DMS 273 (cell line): ENCODE data around the gene VAMP8.
A peak's percentile ranks its signal among the peaks of the same experiment; 100 is the strongest.
"Not testable (repeated sequence)": the region's sequence is repeated elsewhere in the genome, so short reads cannot be mapped to it uniquely, and the experiment has no call there.

Experiments used
- DNase-seq: peaks from one replicate; lab custom pipeline; 2025; ENCODE audit not compliant: unreplicated experiment; lab: John Stamatoyannopoulos, UW

VAMP8 gene

GRCh38 chr2:85597241-85597640 lies 19.9 kb downstream of the VAMP8 start:
- DNase-seq = no peak

GRCh38 chr2:85598594-85599340 lies 21.4 kb downstream of the VAMP8 start:
- DNase-seq = no peak

GRCh38 chr2:85599468-85600234 lies 22.3 kb downstream of the VAMP8 start:
- no peak for DNase-seq

- no peak for DNase-seq
These were observed 22.8 kb downstream of the VAMP8 start for GRCh38 chr2:85600235-85600575.

GRCh38 chr2:85600951-85601770 lies 23.8 kb downstream of the VAMP8 start:
- no peak for DNase-seq

- peak; percentile 62 for DNase-seq
These were observed 24.5 kb downstream of the VAMP8 start for GRCh38 chr2:85601771-85602475.

- peak; percentile 96 for DNase-seq
These were observed 25.3 kb downstream of the VAMP8 start, which contains the start of gene TMEM150A for GRCh38 chr2:85602476-85603234. TSS of gene TMEM150A (minus strand) at chr2:85602698. CDS start at chr2:85601948, 750 bp downstream.

GRCh38 chr2:85604133-85604444 lies 26.7 kb downstream of the VAMP8 start:
- not testable (repeated sequence) for DNase-seq

- no peak for DNase-seq
These were observed 27.4 kb downstream of the VAMP8 start for GRCh38 chr2:85604568-85605339.

- peak; percentile 26 for DNase-seq
These were observed 28.2 kb downstream of the VAMP8 start for GRCh38 chr2:85605406-85606115.

GRCh38 chr2:85606116-85606455 lies 28.7 kb downstream of the VAMP8 start:
- no peak for DNase-seq

GRCh38 chr2:85607268-85608215 lies 30.2 kb downstream of the VAMP8 start:
- DNase-seq = no peak

- no peak for DNase-seq
These were observed 33.9 kb downstream of the VAMP8 start for GRCh38 chr2:85611217-85611704.

- DNase-seq = peak; percentile 93
These were observed 34.6 kb downstream of the VAMP8 start, which contains the start of gene C2orf68 for GRCh38 chr2:85611705-85612587. TSS of gene C2orf68 (minus strand) at chr2:85612066. CDS start at chr2:85611984, 82 bp downstream.

- no peak for DNase-seq
These were observed 36.5 kb downstream of the VAMP8 start for GRCh38 chr2:85613717-85614515.

- DNase-seq = not testable (repeated sequence)
These were observed 37.4 kb downstream of the VAMP8 start for GRCh38 chr2:85614757-85615156.
